HG02943 (cell line): ENCODE results near the gene TSPAN9.

Experiments used
- ATAC-seq: cut with Tn5 transposase; IDR thresholded peaks from one replicate; pipeline ENCODE4 v1.9.1; 2021; ENCODE audit warnings: mild to moderate bottlenecking, low read depth, moderate library complexity; ENCODE audit not compliant: unreplicated experiment

The TSPAN9 gene

DNA sequence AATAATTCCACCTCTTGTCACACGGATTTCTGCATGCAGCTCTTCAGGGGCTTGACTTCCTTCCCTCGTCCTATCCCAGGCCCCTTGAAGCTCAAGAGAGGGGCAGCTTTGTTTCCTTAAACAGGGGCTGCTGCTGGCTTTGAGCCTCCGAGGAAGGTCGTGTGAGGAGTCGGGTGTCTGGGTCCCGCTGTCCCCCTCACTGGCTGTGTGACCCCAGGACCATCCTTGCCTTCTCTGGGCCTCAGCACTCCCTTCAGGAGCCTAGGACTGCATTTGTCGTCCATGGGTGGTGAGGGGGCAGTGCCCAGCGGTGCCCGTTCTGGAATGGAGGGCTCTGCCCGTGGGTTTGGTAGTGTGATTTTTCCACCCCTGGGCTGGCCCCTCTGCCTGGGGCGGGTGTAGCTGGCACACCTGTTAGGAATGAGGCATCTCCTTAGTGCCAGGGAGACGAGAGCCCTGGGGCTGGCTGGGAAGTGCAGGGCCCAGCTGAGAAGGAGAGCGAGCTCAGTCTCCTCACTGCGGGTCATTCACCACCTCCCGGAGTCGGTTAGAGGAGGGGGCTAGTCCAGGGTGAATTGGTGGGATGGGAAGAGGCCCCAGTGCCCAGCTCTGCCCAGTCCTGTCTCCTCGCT is 60.8 kb downstream of the TSPAN9 start:
- no peak for ATAC-seq

DNA sequence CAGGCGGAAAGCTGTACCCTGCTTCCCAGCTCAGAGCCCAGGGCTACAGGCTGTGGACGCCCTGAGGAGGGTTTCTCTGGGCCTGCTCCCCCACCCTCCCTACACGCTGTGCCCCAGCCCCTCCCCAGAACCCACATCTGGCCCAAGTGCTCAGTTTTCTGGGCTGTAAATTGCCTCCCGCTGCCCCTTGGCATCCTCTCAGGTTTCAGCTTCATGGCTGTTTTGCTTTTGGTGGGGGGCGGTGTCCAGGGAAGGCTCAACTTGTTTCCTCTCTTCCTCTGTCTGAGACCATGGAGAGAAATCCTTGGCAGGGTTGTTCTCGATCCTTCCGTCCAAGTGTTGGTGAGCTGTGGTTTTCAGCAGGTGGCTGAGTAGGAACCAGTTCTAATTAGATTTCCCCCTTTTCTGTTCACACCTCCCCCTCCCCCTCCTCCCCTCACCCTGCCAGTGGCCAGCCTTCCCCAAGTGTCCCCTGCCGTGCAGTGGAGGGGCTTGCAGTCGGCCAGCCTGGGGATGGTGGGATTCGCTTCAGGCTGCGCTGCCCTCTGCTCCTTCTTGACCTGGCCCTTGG is 61.8 kb downstream of the TSPAN9 start:
- no peak for ATAC-seq

DNA sequence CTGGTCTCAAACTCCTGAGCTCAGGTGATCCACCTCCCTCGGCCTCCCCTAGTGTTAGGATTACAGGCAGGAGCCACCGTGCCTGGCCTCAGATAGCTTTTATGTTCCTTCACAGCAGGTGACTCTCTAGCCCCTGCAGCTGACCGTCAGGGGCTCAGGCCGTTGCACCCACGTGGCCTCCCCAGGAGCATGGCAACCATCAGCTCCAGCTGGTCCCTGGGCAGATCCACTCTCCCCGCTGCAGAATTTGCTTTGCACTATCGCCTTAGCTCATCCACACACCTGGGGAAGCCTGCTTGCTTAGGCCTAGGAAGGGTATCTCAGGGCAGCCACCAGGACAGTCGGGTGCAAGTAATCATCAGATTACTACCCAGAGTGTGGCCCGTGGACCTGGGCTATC is 62.6 kb downstream of the TSPAN9 start:
- no peak for ATAC-seq

DNA sequence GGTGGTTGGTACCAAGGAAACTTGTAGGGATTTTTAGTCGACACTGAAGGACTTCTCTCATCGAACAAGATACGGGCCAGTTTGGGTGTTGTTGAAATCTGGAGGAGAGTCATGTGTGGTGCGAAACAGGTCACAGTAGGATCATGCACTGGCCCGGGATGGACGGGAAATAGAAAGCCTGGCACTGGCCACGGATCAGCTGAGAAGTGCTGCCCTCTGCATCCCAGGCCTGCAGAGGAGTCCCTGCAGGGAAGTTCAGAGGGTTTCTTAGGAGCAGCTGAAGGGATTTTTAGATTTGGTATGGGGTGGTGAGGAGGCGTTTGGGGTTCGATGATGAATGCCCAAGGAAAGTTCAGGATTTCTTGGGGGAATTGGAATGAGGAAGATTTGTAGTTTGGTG is 63.1 kb downstream of the TSPAN9 start:
- no peak for ATAC-seq

DNA sequence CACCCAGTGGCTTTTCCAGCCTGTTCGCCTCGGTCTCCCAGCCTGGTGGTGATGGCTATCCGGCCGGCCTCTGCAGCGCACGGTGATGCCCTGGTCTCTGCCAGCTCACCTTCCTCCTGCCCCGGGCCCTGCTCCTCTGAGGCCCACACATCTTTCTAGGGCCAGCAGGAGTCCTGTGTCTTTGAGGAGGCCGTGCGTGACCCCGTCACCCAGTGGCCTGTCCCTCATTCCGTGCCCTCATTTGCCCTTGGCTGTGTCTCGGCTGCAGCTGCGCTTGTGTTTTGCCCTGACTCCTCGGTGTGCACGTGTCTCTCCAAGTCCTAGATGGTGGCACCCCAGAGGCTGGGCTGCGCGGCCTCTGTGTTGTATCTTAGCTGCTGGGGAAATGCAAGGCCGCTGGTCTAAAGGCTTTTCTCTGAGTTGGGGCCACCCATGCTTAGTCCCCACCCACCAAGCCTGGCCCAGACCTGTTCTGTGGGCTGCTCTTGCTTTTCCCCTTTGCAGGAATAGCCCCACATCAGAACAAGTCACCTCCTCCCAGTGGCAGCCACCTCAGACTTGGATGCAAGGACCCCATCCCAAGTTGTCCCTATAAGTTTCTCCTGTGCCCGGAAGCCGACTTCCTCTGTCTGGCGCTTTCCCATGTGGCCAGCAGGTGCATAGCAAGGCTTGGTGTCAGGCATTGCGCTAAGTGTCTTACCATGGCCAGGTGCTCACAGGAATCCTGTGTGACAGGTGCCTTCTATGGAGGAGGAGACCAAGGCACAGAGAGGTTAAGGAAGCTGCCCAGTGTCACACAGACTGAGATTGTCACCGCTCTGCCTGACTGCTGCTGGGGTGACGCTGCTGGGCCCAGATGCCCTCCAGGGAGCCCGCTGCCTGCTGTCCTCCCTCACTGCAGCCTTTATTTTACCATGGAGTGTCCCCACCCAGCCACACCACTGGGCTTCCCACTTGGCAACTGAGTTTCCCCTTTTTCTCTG is 64.5 kb downstream of the TSPAN9 start:
- ATAC-seq, result no peak

DNA sequence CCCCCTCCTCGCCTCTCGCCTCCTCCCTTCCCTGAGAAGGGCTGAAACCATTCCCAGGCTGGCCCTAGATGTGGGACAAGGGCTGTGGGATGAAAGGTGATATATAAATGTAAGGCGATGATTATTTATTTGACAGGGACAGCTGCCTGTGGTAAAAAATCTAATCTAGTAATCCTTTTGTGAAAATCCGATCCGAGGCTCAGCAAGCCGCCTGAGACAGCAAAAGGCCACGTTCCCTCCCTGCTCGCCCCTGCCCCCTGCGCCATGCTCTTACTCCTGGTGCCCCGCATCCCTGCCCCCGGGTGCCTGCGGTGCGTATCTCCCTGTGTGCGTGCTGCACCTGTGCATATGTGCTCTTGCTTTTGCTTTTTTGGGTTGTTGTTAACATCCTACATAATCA is 65.2 kb downstream of the TSPAN9 start:
- ATAC-seq, result no peak

DNA sequence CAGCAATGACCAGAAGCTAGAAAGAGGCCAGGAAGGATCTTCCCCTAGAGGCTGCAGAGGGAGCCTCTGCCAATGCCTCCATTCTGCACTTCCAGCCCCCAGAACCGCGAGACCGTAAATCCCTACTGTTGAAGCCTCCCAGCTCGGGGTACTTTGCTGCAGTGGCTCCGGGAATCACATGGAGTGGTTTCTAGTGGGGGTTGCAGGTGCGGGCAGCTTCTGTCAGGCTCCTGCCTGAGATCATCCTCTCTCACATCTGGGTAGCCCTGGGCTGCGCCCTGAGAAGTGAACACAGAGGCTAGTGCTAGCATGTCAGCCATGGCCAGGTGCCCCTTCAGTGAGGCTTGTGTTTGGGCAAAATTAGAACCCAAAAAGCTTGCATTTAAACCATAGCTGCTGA is 67.3 kb downstream of the TSPAN9 start:
- ATAC-seq, result no peak

DNA sequence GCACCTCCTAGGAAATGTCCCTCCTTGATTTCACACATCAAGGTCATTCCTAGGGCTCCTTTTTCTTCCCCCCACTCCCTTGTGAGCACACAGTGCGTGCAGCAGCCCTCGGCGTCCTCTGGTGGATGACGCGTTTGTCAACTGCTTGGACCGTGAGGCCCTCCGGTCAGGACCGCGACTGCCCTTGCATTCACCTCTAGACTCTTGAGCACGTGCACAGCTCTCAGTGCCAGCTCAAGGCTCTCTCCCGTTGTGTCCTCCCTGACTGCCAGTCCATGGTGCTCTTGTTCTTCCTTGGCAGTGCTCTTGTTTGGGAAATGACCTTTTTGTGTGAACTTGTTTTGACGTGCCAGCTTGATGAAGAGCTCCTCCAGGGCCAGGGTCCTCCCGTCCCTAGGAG is 67.9 kb downstream of the TSPAN9 start:
- no peak for ATAC-seq

DNA sequence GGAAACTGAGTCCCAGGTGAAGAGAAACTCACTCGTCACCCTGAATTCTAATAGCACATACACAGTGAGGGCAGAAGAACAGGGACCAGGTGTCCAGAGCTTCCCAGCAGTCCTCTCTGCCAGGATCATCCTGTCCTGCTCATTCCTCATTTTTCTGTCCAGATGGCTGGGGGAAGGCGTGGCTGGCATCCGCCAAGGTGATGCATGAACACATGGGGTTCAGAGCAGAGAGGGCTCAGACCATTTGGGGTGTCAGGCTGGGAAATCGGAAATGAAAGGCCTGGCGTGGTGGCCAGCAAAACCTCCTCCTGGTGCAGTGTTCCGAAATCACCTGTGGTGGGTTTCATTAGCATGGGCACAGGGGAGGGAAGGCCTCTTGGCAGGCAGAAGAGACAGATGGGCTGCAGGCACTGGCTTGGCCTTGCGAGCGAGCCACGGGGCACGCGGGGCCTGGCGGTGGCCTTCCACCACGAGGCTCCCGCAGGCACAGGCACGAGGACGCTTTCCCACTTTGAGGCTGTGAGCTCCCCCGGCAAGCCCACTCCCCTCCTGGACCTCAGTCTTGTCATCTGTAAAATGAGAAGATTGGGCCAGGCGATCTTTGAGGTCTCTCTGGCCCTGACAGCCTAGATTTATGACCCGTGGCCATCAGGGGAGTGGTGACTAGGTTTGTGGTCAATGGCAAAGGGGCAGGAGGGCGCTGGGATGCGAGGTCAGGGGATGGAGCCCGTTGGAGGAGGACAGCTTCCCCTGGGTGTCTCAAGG is 68.5 kb downstream of the TSPAN9 start:
- ATAC-seq, result no peak

DNA sequence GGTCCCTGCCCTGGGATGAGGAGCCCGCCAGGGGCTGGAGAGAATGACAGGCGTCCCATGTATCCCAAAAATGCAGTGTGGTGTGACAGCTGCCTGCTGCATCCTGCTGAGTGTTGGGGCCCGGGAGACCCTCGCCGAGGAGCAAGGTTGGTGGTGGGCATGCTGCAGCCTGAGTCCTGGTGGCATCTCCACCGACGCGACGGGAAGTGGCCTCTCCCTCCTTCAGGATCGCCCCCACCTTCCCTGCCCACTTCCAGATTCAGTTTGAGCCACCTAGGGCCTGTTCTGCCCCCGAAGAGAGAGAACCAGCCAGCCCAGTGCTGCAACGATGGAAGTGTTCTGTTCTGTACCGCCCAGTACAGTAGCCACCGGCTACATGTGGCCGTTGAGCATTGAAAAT is 70.1 kb downstream of the TSPAN9 start:
- ATAC-seq, result no peak

DNA sequence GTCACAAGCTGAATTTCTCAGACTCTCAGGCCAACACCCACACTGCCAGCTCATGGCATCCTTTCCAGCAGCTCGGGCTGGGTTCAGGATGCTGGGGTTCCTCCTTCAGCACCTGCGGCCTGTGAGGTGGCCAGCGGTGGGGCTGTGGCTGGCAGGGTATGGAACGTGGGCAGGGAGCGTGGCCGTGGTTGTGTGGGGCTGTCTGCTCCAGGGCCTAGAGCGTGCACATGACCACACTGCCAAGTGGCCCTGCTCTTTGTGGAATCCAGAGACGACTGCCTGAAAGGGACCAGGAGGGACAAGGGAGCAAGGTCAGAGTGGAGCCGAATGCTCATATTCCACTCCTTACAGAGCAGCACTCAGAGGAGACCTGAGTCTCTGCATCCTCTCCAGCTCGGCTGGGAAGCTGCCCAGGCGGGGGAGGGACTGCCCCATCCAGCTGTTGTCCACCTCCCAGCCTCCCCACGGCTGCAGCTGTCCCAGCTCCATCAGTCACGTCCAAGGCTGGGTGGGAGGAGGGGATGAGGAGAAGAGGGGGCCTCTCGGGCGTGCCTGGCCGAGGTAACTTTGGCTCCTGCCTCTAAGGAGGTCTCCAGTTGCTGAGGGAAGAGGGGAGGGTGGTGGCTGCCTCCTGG is 71.3 kb downstream of the TSPAN9 start:
- ATAC-seq, result no peak

DNA sequence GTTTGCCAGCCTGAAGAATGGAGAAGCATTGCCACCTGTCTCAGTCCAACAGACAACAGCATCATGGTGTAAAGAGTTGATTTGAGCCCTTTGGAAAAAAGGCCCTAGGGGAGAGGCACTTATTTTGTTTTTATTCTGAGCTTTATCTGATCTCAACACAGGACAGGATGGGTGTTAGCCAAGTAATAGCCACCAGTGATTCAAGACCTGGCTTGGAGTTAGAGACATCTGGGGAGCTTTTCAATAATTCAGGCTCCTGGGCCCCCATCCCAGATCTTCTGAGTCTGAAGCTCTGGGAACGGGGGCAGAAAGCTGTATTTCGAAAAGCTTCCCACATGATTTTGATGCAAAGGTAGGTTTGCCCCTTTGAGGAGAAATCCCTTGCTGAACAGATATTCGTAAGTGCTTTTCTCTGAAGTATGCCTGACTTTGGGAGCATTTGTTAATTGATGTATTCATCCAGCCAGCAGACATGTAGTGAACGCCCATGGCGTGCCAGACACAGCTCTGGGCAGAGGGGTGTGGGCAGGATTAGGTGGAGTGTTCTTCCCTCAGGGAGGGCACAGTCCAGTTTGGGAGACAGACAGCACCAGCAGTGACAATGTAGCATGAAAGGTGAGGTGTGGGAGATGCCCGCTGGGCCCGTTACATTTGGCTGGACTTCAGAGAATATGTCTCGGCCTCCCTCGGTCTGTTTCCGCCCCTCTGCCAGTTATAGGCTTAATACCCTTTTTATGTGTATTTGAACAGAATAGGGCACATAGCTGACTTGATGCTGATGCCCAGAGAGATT is 72.5 kb downstream of the TSPAN9 start:
- no peak for ATAC-seq

DNA sequence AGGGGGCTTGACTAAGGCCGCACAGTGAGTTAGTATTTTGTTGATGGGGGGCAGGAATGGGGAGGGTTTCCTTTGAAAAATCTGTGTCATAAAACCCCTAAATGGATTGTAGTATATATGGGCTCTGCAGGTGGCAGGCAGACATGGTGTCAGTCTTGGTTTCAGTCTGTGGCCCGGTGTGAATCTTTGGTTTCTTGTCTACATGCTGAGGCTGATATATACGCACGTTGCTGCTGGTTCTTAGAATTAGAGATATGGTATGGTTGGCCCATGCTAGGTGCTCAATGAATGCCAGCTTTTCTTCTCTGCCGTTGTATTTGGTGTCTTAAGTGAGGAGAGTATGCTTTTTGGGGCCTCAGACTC is 73.1 kb downstream of the TSPAN9 start:
- no peak for ATAC-seq

DNA sequence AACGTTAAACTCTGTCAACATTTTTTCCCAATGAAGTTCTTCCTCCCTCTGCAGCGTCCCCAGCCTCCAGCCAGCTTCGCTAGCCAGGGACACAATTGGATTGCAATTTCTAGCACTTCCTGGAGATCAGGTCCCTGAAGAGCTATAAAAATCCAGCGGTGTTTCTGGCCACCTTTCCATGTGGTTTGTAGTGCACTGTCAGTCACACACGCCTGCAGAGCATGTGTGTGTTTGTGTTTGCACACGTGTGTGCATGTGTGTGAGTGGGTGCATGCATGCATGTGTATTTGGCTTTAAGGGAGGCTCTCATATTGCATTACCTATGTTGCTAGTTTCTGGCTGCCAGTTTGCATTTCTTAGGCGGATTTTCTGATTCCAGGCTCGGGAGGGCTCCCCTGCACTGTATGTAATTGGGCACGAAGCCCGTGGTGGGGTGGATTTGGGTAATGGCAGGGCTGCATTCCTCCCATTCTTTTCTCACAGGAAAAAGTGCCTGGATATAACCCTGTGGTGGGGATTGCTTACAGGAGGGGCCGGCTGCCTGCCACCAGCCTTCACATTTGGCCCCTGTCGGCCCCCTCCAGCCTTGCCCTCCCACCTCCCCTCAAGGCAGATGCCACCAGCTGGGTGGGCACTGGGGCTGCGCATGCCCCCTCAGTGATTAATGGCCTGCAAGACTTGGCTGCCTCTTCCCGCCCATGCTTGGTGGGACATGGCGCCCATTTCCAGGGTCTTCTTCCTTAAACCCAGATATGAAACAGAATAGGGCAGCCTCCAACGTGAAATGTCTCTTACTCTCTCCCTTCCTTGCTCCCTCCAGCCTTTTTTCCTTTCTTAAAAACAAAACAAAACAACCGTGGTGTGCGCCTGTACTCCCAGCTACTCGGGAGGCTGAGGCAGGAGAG is 74.0 kb downstream of the TSPAN9 start:
- no peak for ATAC-seq

DNA sequence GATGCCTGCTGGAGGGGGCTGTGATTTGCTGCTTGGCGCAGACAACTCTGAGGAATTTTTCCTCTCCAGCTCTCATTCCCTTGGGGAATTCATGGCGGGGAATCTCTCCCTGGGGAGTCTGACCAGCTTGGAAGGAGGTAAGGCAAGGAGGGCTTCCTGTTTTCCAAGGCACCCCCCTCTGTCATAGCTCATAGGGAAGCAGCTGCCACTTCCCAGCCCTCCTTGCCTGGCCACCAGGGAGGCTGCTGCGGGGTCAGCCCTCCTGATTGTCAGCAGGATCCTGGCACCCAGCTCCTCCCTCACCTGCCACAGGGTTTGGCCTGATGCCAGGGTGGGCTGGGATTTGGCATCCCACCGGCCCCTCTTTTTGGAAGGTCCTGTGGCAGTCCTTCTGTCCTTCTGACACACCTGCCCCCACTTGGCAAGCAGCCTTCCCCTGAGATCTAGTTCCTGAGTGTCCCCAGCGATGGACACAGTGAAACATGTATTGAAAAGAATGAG is 74.9 kb downstream of the TSPAN9 start:
- no peak for ATAC-seq

DNA sequence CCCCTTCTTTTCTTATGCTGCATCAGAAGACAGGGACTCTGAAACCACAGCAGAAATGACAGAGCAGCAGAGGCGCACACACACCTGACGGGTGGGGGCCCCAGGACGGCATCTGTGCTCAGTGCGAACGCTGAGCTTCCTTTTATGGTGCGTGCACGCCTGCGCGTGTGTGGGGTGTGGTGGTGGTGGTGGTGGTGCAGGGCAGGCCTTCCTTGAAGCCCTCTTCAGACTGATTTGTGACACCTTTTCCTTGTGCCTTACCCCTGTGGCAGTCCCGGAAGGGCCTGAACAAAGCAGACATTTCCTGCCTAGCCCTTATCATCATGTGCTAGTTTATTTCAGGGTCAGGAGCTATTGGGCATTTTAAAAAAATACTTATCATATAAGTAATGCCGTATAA is 75.7 kb downstream of the TSPAN9 start:
- ATAC-seq, result no peak

DNA sequence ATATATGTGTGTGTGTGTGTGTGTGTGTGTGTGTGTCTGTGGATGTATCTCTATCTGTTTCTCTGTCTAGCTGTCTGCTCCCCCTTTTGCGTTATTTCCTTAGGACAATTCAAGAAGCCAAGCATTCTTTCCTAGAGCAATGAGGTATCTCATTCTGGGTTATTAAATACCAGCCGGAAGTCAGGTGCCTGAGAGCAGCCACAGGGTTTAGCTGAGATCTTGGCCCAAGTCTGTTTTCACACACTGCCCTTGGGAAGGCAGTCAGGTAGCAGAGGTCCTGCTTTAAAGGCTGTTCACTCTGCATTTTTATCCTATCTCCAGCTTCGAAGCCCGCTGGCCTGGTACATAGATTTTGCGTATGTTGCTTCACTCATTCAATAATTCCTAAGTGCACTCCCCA is 76.8 kb downstream of the TSPAN9 start:
- ATAC-seq, result no peak

DNA sequence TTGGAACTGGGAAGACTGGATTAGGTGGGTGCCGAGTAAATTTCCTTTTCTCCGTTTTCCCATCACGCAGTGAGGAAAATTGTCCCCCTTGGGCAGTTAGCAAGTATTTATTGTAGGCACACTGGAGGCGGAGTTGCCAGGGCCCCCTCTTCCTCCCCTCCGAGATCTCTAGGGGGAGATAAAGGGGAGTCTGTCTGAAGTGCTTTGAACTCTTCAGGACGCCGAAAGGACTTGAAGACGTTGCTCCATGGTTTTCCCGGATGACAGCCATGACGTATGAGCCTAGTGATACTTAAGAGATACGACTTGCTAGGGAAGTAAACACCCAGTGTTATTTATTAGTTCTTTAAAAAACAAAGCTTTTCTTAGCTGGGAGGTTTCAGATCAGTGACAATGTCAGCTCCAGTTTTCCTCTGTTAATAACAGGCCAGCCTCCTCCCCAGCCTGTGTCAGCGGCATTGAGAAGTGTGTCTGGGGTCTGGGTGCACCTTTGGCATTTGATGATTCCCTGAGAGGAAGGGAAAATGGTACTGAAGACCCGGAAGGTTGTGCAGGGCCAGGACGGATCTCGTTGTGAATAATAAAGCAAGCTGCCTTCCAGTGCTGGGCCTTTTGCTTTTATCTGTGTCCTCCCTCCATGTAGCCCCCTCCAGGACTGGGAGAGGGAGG is 78.7 kb downstream of the TSPAN9 start:
- ATAC-seq, result no peak
